Ovary (tissue), 10 donors: ENCODE data around the gene RNF151. TPM values are rescaled to one million over a fixed set of nuclear protein-coding genes. Genes with fewer than 3 reads are reported as not detected.

ENCODE experiments used
- DNase-seq, 5 donors: peaks; one replicate each; pipeline ENCODE4 v3.0.0-alpha.2; 2019 to 2020
- H3K27ac ChIP-seq, 2 donors: fragments of 200-600 bp; one replicate each; pipeline versions ENCODE4 v1.5.1 to v1.8.0; 2019 to 2022
- H3K27me3 ChIP-seq: fragments of 200-600 bp; one replicate; pipeline ENCODE4 v1.8.0; 2022
- H3K36me3 ChIP-seq: fragments of 200-600 bp; sonication (generic); one replicate; pipeline ENCODE4 v1.5.1; 2019
- H3K4me1 ChIP-seq: one replicate; pipeline ENCODE4 v1.8.1; 2013; ENCODE audit warnings: mild to moderate bottlenecking, moderate library complexity; ENCODE audit not compliant: insufficient read depth
- H3K4me3 ChIP-seq: fragments of 200-600 bp; sonication (generic); one replicate; pipeline ENCODE4 v1.5.1; 2017
- H3K9me3 ChIP-seq, 2 donors: fragments of 200-600 bp in 1 of 2; sonication (generic) in 1 of 2; one replicate each; pipeline versions ENCODE4 v1.5.1 to v1.8.1; 2013 to 2019; ENCODE audit warnings: mild to moderate bottlenecking in 1 of 2, moderate library complexity in 1 of 2
- EP300 ChIP-seq: sonication (generic); formaldehyde crosslinking; IDR thresholded peaks from one replicate; pipeline ENCODE4 v1.6.1; 2017; ENCODE audit warnings: antibody characterized with exemption
- POLR2A ChIP-seq: fragments of 450-650 bp; IDR thresholded peaks from one replicate; pipeline ENCODE4 v1.6.1; 2017; ENCODE audit warnings: antibody characterized with exemption, mild to moderate bottlenecking, moderate library complexity
- WGBS, 3 donors: extraction: QIAGEN DNeasy Blood & Tissue Kit in 1 of 3; methylation state at CpG; one replicate each; pipeline versions ENCODE4 v1.1.5 to v1.1.7; 2013 to 2017; 5-methylcytosine and 5-hydroxymethylcytosine counted together
- intact Hi-C, 4 donors: fragments of 100-400 bp; cut with DNase I; formaldehyde crosslinking; loops; one replicate each; pipeline versions ENCODE4 v1.11.0 to v1.15.1; 2022 to 2023
- long read RNA-seq, 3 donors: library from polyadenylated mRNA in 2 of 3; unstranded in 2 of 3; transcript quantifications; one replicate each; pipeline ENCODE4 v2.0.0 and lab custom pipeline, GENCODE V29; 2021 to 2026
- polyA plus RNA-seq, 2 donors: library from polyadenylated mRNA; stranded (reverse); fragments of 200-250 nt in 1 of 2; fragments of 350-450 nt in 1 of 2; fragmentation: Illumina TruSeq in 1 of 2; extraction: RNeasy Lipid Tissue Mini Kit (QIAGEN cat#74804) in 1 of 2; gene quantifications; one replicate each; pipeline ENCODE4 v1.2.3, GENCODE V29; 2013 to 2014
- total RNA-seq, 7 donors: library from RNA; depleted of rRNA in 2 of 7; stranded (reverse); fragments of >200 nt in 2 of 7; fragmentation: NEBNext Ultra II Directional in 3 of 7; extraction: Animal tissue kit (Norgen Biotek cat#: 25700) in 3 of 7; gene quantifications; one replicate each; pipeline versions ENCODE4 v1.1.0 to v1.2.4, GENCODE V29; 2016 to 2023
- TF ChIP-seq, protein P1 (sequence below), 3 donors: fragments of 450-650 bp in 2 of 3; fragments of 200-600 bp in 1 of 3; IDR thresholded peaks; one replicate each; pipeline versions ENCODE4 v1.5.1 to v1.8.0; 2016 to 2022; ENCODE audit warnings: antibody characterized with exemption in 3 of 3, mild to moderate bottlenecking in 1 of 3
- donor health status: DM: no; HTN: no; CAD: no; lungs with moderate emphysema.
- donor health status: DM: no; HTN: no; CAD: no.
- donor health status: Bipolar disorder and iron deficiency.
- donor health status: DM: yes; HTN: yes; CAD: no.
- donor health status: DM: no; HTN: no; CAD: no.
- donor health status: DM: yes; HTN: yes; CAD: no.

Gene RNF151, protein sequence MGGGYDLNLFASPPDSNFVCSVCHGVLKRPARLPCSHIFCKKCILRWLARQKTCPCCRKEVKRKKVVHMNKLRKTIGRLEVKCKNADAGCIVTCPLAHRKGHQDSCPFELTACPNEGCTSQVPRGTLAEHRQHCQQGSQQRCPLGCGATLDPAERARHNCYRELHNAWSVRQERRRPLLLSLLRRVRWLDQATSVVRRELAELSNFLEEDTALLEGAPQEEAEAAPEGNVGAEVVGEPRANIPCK
- total RNA-seq, result under 1 TPM in 1 of 7 donors, not detected in 6; 0.32 TPM
- polyA plus RNA-seq, result not detected
- long read RNA-seq, donor 1, result 0 reads
- long read RNA-seq, donor 2, result 0 reads
- long read RNA-seq, donor 3, result 0 reads

DNA sequence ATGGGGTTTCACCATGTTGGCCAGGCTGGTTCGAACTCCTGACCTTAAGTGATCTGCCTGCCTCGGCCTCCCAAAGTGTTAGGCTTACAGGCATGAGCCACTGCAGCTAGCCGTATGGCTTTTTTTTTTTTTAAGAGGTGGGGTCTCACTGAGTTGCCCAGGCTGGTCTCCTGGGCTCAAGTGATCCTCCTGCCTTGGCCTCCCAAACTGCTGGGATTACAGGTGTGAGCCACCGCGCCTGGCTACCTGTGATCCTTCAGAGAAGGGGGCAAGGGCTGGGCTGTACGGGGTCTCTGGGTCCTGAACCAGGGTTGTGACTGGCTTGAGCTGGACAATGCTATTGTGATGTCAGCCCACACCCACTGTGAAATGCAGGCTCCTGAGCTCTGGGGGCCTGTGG is at the start of gene RNF151:
Gene RNF151, plus strand, starts transcription at position 397 of the 400 bp plus-strand sequence. CDS start 26 bp downstream, outside the sequence.
- WGBS, 3 donors, result 89 to 94% (median 89%) methylated on average over 6 of the region's 6 CpGs
- H3K27ac ChIP-seq, result peak within 1 kb of the TSS in 1 of 2 donors; percentile 87
- intact Hi-C loops, result loop anchor here in 1 of 4 donors (10.0 kb wide), 1 partner anchor 1332 kb away; the partner anchor contains the start of genes METTL26 and WFIKKN1
- no peak for DNase-seq
- peak within 1 kb of the TSS; percentile 92 for H3K4me3 ChIP-seq
- TF ChIP-seq POLR2A (no peak), EP300 (no peak)
- TF ChIP-seq, protein P1, sequence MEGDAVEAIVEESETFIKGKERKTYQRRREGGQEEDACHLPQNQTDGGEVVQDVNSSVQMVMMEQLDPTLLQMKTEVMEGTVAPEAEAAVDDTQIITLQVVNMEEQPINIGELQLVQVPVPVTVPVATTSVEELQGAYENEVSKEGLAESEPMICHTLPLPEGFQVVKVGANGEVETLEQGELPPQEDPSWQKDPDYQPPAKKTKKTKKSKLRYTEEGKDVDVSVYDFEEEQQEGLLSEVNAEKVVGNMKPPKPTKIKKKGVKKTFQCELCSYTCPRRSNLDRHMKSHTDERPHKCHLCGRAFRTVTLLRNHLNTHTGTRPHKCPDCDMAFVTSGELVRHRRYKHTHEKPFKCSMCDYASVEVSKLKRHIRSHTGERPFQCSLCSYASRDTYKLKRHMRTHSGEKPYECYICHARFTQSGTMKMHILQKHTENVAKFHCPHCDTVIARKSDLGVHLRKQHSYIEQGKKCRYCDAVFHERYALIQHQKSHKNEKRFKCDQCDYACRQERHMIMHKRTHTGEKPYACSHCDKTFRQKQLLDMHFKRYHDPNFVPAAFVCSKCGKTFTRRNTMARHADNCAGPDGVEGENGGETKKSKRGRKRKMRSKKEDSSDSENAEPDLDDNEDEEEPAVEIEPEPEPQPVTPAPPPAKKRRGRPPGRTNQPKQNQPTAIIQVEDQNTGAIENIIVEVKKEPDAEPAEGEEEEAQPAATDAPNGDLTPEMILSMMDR (IDR thresholded peaks at IDR 0.05), result no peak
- no peaks in the 10 kb centered on the region for H3K36me3 ChIP-seq
- H3K9me3 ChIP-seq, result no peaks in the 10 kb centered on the region
- H3K4me1 ChIP-seq, result peaks cover 15% of the 10 kb centered on the region
- H3K27me3 ChIP-seq, result no peaks in the 10 kb centered on the region

DNA sequence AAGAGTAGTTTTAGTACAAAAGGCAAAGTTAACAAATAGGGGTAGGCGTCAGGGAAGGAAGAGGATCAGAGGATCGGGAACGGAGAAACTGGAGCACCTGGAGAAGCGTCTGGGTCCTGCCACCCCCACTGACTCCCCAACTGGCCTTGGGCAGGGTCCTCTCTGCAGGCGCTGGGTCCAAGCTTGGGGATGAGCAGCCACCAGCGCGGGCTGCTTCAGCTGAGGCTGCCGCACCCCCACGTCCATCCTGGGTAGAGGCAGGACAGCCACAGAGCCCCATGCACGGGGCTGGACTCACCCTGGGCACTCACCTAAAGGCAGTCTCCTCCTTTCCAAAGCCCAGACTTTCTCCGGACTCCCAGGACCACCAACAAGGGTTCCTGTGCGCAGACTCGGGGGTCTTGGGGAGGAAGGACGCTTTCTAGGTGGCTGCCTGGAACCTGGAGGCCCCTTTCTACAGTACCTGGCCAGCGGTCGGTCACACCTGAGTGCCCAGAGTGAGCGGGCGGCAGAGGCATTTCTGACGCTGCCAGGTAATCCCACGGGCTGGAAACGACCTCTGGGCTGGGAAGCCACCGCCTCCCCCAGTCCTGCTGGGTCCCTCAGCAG is 49.5 kb upstream of the RNF151 start:
- TF ChIP-seq, protein P1 (IDR thresholded peaks at IDR 0.05), result no peak
- TF ChIP-seq POLR2A (no peak), EP300 (no peak)
- Histone ChIP-seq H3K27me3 (no peaks in the 10 kb centered on the region), H3K27ac (no peak overlapping the region), H3K9me3 (no peaks in the 10 kb centered on the region), H3K4me3 (no peak overlapping the region), H3K36me3 (no peaks in the 10 kb centered on the region), H3K4me1 (no peaks in the 10 kb centered on the region)
- no peak for DNase-seq
- 4% methylated on average over 10 to 22 of the region's 22 CpGs for WGBS, 3 donors
- intact Hi-C loops, result loop anchor here in 1 of 4 donors (5.0 kb wide), 1 partner anchor 55 kb away; no protein-coding TSS in a partner anchor

DNA sequence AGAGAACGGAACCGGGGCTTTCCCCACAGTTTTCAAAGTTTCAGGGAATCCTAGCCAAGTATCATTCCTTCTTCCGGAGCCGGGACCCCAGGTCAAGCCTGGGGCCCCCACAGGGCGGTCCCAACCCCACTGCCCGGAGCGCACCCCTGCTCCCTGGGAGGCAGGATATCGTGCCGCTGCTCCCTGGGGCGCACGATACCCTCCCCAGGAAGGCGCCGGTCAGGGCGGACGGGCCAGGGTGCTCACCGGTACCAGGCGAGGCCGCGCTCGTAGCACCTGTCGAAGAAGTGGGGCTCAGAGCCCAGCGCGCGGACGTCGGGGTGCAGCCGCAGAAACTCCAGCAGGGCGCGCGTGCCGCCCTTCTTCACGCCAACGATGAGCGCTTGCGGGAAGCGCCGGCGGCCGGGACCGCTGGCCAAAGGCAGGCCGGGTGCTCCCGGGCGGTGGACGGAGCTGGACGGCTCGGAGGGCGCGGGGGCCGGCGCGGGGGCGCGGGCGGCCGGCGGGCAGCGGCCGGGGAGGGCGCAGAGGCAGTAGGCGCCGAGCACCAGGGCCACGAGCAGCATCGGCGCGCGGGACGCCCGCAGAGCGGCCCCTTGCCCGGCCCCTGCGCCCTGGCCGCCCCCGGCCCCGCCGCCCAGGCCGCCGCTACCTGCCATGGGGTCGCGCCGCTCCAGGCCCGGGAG is 48.8 kb upstream of the RNF151 start:
- intact Hi-C loops, result loop anchor here in 1 of 4 donors (5.0 kb wide), 1 partner anchor 56 kb away; no protein-coding TSS in a partner anchor
- Histone ChIP-seq H3K27me3 (no peaks in the 10 kb centered on the region), H3K4me1 (no peaks in the 10 kb centered on the region), H3K27ac (no peak overlapping the region), H3K36me3 (no peaks in the 10 kb centered on the region), H3K9me3 (no peaks in the 10 kb centered on the region), H3K4me3 (no peak overlapping the region)
- TF ChIP-seq, protein P1 (IDR thresholded peaks at IDR 0.05), result no peak
- TF ChIP-seq POLR2A, result no peak
- no peak for TF ChIP-seq EP300
- DNase-seq, result no peak
- WGBS, 3 donors, result 1 to 2% (median 2%) methylated on average over 11 to 78 of the region's 81 CpGs
